Coronary artery (tissue), 2 donors: ENCODE data around the gene COL20A1.

Experiments used
- DNase-seq: peaks from one replicate; pipeline ENCODE4 v3.0.0-alpha.2; 2017; ENCODE audit warnings: low spot score
- H3K27ac ChIP-seq, 2 donors: fragments of 200-600 bp; sonication (generic); one replicate each; pipeline ENCODE4 v1.5.1; 2016 to 2019
- H3K4me3 ChIP-seq: fragments of 200-600 bp; sonication (generic); 2 replicates; pipeline ENCODE4 v1.5.1; 2016; ENCODE audit warnings: mild to moderate bottlenecking, moderate library complexity
- CTCF ChIP-seq: fragments of 200-600 bp; sonication (generic); IDR thresholded peaks from one replicate; pipeline ENCODE4 v1.5.1; 2019; ENCODE audit warnings: antibody characterized with exemption

Gene COL20A1

GRCh38 chr20:63368151-63368550, 75.2 kb downstream of the COL20A1 start:
- TF ChIP-seq CTCF: no peak
- Histone ChIP-seq H3K27ac (no peak overlapping the region), H3K4me3 (no peak overlapping the region)
- no peak for DNase-seq

DNA sequence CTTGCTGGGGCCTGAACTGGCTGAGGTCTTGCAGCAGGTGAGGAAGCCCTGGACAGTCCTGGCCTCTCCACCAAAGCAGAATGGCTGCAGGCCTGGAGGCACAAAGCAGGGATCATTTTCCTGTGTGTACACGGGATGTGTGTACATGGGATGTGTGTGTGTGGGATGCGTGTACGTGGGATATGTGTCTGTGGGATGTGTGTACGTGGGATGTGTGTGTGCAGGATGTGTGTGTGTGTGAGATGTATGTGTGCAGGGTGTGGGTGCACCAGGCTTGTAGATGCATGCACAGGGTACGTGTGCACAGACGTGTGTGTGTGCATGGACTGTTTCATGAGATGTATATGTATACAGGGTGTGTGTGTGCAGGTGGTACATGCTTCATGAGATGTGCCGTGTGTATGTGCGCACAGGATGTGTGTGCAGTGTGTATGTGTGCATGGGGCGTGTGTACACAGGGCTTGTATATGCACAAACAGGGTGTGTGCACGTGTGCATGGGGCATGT, 76.1 kb downstream of the COL20A1 start:
- DNase-seq: no peak
- TF ChIP-seq CTCF: no peak
- H3K27ac ChIP-seq: no peak overlapping the region
- no peak overlapping the region for H3K4me3 ChIP-seq

- DNase-seq: no peak
Measured at GRCh38 chr20:63369724-63370617, 77.0 kb downstream of the COL20A1 start.

DNA sequence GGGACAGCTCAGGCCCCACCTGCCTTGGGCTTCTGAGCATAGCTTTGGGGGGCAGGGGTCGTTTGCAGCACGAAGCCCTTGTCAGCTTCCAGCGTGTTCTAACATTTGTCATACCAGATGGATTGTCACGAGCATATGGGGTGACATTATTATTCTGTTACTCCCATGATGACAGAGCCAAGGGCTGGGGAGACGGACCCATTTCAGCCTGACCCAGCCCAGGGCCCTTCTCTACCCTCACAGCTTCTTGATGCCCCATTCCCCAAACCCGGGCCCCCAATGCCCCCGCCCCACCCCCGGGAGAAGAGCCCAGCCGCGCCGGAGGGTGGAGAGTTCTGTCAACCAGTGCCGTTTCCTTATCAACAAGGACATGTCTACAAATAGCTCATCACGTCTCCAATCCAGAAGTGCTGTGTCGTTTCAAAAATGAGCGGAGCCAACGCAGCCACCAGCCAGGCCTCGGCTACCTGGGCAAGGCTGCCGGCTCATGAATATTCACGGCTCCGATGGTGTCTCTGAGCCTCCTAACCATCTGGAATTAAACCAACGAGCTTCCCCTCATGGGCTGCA, 77.7 kb downstream of the COL20A1 start:
- no peak overlapping the region for H3K27ac ChIP-seq
- H3K4me3 ChIP-seq: no peak overlapping the region
- no peak for DNase-seq
- TF ChIP-seq CTCF: no peak

More at GRCh38 chr20:63369724-63370617, 77.0 kb downstream of the COL20A1 start:
- H3K4me3 ChIP-seq: no peak overlapping the region
- H3K27ac ChIP-seq: no peak overlapping the region
- TF ChIP-seq CTCF: no peak

GRCh38 chr20:63371291-63371865, 78.4 kb downstream of the COL20A1 start:
- no peak for DNase-seq
- Histone ChIP-seq H3K27ac (no peak overlapping the region), H3K4me3 (no peak overlapping the region)
- no peak for TF ChIP-seq CTCF

- DNase-seq: no peak
- no peak overlapping the region for H3K4me3 ChIP-seq
- H3K27ac ChIP-seq: no peak overlapping the region
- no peak for TF ChIP-seq CTCF
Measured at GRCh38 chr20:63372971-63373885, 80.2 kb downstream of the COL20A1 start.
